H1 (cell line): Measurements from ENCODE around the gene MAIP1. TPM values are rescaled to one million over a fixed set of nuclear protein-coding genes. Genes with fewer than 3 reads are reported as not detected.

Source experiments
- CTCF ChIA-PET: fragments of 300-600 bp; sonication (Branson Sonifier 250); formaldehyde crosslinking; loops from one replicate; lab custom pipeline; 2021; ENCODE audit not compliant: partially characterized antibody; lab: Charles Lee
- POLR2A ChIA-PET: fragments of 300-600 bp; sonication (Branson Sonifier 250); formaldehyde crosslinking; loops from one replicate; lab custom pipeline; 2021; ENCODE audit warnings: inconsistent platforms; ENCODE audit not compliant: partially characterized antibody; lab: Charles Lee
- DNase-seq, 2 experiments: peaks; one replicate each; pipeline versions ENCODE4 v3.0.0 to v3.0.0-alpha.2; 2010 to 2022; ENCODE audit warnings: low spot score in 2 of 2, low read depth in 1 of 2, mixed read lengths in 1 of 2
- FAIRE-seq: peaks from 2 replicates; lab custom pipeline; 2011; peaks lifted over from hg19 to GRCh38; lab: Jason Lieb, UNC
- H2AFZ ChIP-seq: 2 replicates; pipeline ENCODE4 v1.8.1; 2012; ENCODE audit warnings: low read length, inconsistent platforms
- H2AK5ac ChIP-seq: 2 replicates; pipeline ENCODE4 v1.6.1; 2013; ENCODE audit warnings: low read depth, low read length
- H2BK120ac ChIP-seq: replicated peaks from 2 replicates; pipeline ENCODE3; 2013; ENCODE audit warnings: low read depth, low read length, inconsistent platforms
- H2BK12ac ChIP-seq: 2 replicates; pipeline ENCODE4 v1.6.1; 2013; ENCODE audit warnings: low read depth, low read length
- H2BK15ac ChIP-seq: 2 replicates; pipeline ENCODE4 v1.6.1; 2013; ENCODE audit warnings: low read length
- H2BK20ac ChIP-seq: 2 replicates; pipeline ENCODE4 v1.6.1; 2013; ENCODE audit warnings: low read length
- H2BK5ac ChIP-seq: 2 replicates; pipeline ENCODE4 v1.6.1; 2013; ENCODE audit warnings: low read depth, low read length
- H3K14ac ChIP-seq: 2 replicates; pipeline ENCODE4 v1.6.1; 2013; ENCODE audit warnings: inconsistent platforms; ENCODE audit not compliant: insufficient read length
- H3K18ac ChIP-seq: 2 replicates; pipeline ENCODE4 v1.6.1; 2013; ENCODE audit warnings: low read length; ENCODE audit errors: extremely low read depth
- H3K23ac ChIP-seq: 2 replicates; pipeline ENCODE4 v1.6.1; 2013; ENCODE audit warnings: inconsistent platforms; ENCODE audit not compliant: insufficient read length
- H3K23me2 ChIP-seq: 2 replicates; pipeline ENCODE4 v1.6.1; 2013; ENCODE audit warnings: low read depth, low read length
- H3K27ac ChIP-seq: 2 replicates; pipeline ENCODE4 v1.6.1; 2011; ENCODE audit warnings: low read depth, low read length, inconsistent platforms
- H3K27me3 ChIP-seq, 4 experiments: replicated peaks in 1 of 4; 1 replicate in 1 of 4; 2 replicates in 3 of 4; pipeline versions ENCODE4 v1.6.1 to v1.8.1; 2011 to 2013; ENCODE audit warnings: low read length in 3 of 4, mild to moderate bottlenecking in 3 of 4, inconsistent platforms in 2 of 4, mixed read lengths in 2 of 4, moderate library complexity in 1 of 4; ENCODE audit not compliant: control insufficient read depth in 3 of 4, insufficient read depth in 3 of 4; ENCODE audit errors: extremely low read depth in 1 of 4
- H3K36me3 ChIP-seq, 4 experiments: 2 replicates each; pipeline versions ENCODE4 v1.6.1 to v1.8.1; 2011 to 2013; ENCODE audit warnings: mild to moderate bottlenecking in 4 of 4, low read length in 3 of 4, moderate library complexity in 2 of 4, control low read depth in 1 of 4, inconsistent platforms in 1 of 4; ENCODE audit not compliant: insufficient read depth in 4 of 4, control insufficient read depth in 2 of 4
- H3K4ac ChIP-seq: replicated peaks from 2 replicates; pipeline ENCODE3; 2013; ENCODE audit warnings: low read length, low read depth, mixed read lengths, inconsistent platforms; ENCODE audit not compliant: insufficient read length
- H3K4me1 ChIP-seq, 4 experiments: replicated peaks in 1 of 4; 1 replicate in 1 of 4; 2 replicates in 3 of 4; pipeline versions ENCODE4 v1.6.1 to v1.8.1; 2011 to 2013; ENCODE audit warnings: low read length in 3 of 4, inconsistent platforms in 2 of 4, mixed read lengths in 1 of 4; ENCODE audit not compliant: insufficient read depth in 4 of 4, control insufficient read depth in 3 of 4
- H3K4me2 ChIP-seq, 2 experiments: 2 replicates each; pipeline versions ENCODE4 v1.6.1 to v1.8.1; 2011 to 2013; ENCODE audit warnings: low read depth in 2 of 2, low read length in 2 of 2, control low read depth in 1 of 2, inconsistent platforms in 1 of 2, mild to moderate bottlenecking in 1 of 2; ENCODE audit not compliant: insufficient read depth in 1 of 2
- H3K4me3 ChIP-seq, 4 experiments: fragments of 200-600, 300-600 bp in 1 of 4; sonication (generic), shearing (Covaris generic), sonication (Bioruptor Twin) in 1 of 4; 2 replicates each; pipeline versions ENCODE4 v1.5.1 to v1.8.1; 2011 to 2016; ENCODE audit warnings: low read length in 4 of 4, low read depth in 3 of 4, control low read depth in 2 of 4, inconsistent platforms in 2 of 4, mild to moderate bottlenecking in 2 of 4, mixed read lengths in 1 of 4, moderate library complexity in 1 of 4; ENCODE audit not compliant: insufficient read depth in 2 of 4; ENCODE audit errors: extremely low read depth in 1 of 4
- H3K56ac ChIP-seq: replicated peaks from 2 replicates; pipeline ENCODE3; 2013; ENCODE audit warnings: low read depth, mild to moderate bottlenecking, mixed read lengths, low read length, inconsistent platforms; ENCODE audit not compliant: insufficient read length
- H3K79me1 ChIP-seq: 2 replicates; pipeline ENCODE4 v1.6.1; 2013; ENCODE audit warnings: low read depth, low read length, control low read depth
- H3K79me2 ChIP-seq, 2 experiments: 2 replicates each; pipeline versions ENCODE4 v1.6.1 to v1.8.1; 2012 to 2013; ENCODE audit warnings: low read length in 2 of 2, mild to moderate bottlenecking in 2 of 2, inconsistent platforms in 1 of 2; ENCODE audit not compliant: insufficient read depth in 2 of 2, control insufficient read depth in 1 of 2
- H3K9ac ChIP-seq, 4 experiments: replicated peaks in 1 of 4; 1 replicate in 1 of 4; 2 replicates in 3 of 4; pipeline versions ENCODE4 v1.6.1 to v1.8.1; 2011 to 2013; ENCODE audit warnings: low read depth in 3 of 4, low read length in 3 of 4, control low read depth in 2 of 4, mild to moderate bottlenecking in 2 of 4, moderate library complexity in 2 of 4, inconsistent platforms in 1 of 4; ENCODE audit errors: extremely low read depth in 1 of 4
- H3K9me3 ChIP-seq, 2 experiments: 2 replicates each; pipeline versions ENCODE4 v1.6.1 to v1.8.1; 2012 to 2013; ENCODE audit warnings: mild to moderate bottlenecking in 2 of 2, moderate library complexity in 2 of 2, control low read depth in 1 of 2, inconsistent platforms in 1 of 2, low read depth in 1 of 2, low read length in 1 of 2, mixed read lengths in 1 of 2; ENCODE audit not compliant: insufficient read depth in 2 of 2
- H4K20me1 ChIP-seq, 2 experiments: replicated peaks in 1 of 2; 2 replicates each; pipeline versions ENCODE3 to v1.8.1; 2011 to 2013; ENCODE audit warnings: inconsistent platforms in 2 of 2, low read length in 2 of 2, mild to moderate bottlenecking in 1 of 2; ENCODE audit not compliant: insufficient read depth in 2 of 2, control insufficient read depth in 1 of 2
- H4K5ac ChIP-seq: 2 replicates; pipeline ENCODE4 v1.6.1; 2013; ENCODE audit warnings: low read length, low read depth, mixed read lengths, inconsistent platforms; ENCODE audit not compliant: insufficient read length
- H4K8ac ChIP-seq: 2 replicates; pipeline ENCODE4 v1.8.0; 2013; ENCODE audit warnings: mild to moderate bottlenecking, moderate library complexity, low read length, inconsistent platforms; ENCODE audit not compliant: insufficient read depth; ENCODE audit errors: extremely low read depth
- H4K91ac ChIP-seq: replicated peaks from 2 replicates; pipeline ENCODE3; 2013; ENCODE audit warnings: low read length, mixed read lengths, inconsistent platforms; ENCODE audit not compliant: insufficient read length
- CEBPB ChIP-seq: IDR thresholded peaks from 2 replicates; pipeline ENCODE4 v1.6.1; 2012; ENCODE audit warnings: low read depth, low read length
- CHD1 ChIP-seq: IDR thresholded peaks from 2 replicates; pipeline ENCODE4 v1.6.1; 2012; ENCODE audit warnings: low read depth, low read length, improper control_type of control experiment
- JUND ChIP-seq: IDR thresholded peaks from 2 replicates; pipeline ENCODE4 v1.6.1; 2011; ENCODE audit warnings: mild to moderate bottlenecking, improper control_type of control experiment, low read length
- NANOG ChIP-seq: IDR thresholded peaks from 2 replicates; pipeline ENCODE4 v1.6.1; 2011; ENCODE audit warnings: low read length, low read depth, mild to moderate bottlenecking, inconsistent platforms; ENCODE audit not compliant: insufficient read depth, poor library complexity, severe bottlenecking
- RFX5 ChIP-seq: IDR thresholded peaks from 2 replicates; pipeline ENCODE4 v1.6.1; 2011; ENCODE audit warnings: low read depth, low read length, improper control_type of control experiment, borderline replicate concordance
- TAF1 ChIP-seq: IDR thresholded peaks from 2 replicates; pipeline ENCODE4 v1.6.1; 2011; ENCODE audit warnings: mild to moderate bottlenecking, low read depth, low read length
- YY1 ChIP-seq: IDR thresholded peaks from 2 replicates; pipeline ENCODE4 v1.6.1; 2011; ENCODE audit warnings: low read depth, mild to moderate bottlenecking, low read length
- WGBS, 2 experiments: shearing (Covaris generic) in 1 of 2; methylation state at CpG; one replicate each; pipeline versions ENCODE4 v1.1.6 to v1.1.7; 2013 to 2015; ENCODE audit warnings: low lambda C conversion rate in 2 of 2, mixed read lengths in 2 of 2, inconsistent platforms in 1 of 2, low coverage in 1 of 2, missing lambda C conversion rate in 1 of 2; ENCODE audit not compliant: insufficient replicate concordance in 2 of 2, insufficient coverage in 1 of 2, insufficient read length in 1 of 2; ENCODE audit errors: extremely low coverage in 1 of 2, missing lambda C conversion rate in 1 of 2; 5-methylcytosine and 5-hydroxymethylcytosine counted together
- polyA plus RNA-seq, 7 experiments: library from polyadenylated mRNA; depleted of rRNA in 3 of 7; stranded (reverse) in 5 of 7; unstranded in 2 of 7; fragments of >200 nt in 5 of 7; fragments of 200-250 nt in 2 of 7; gene quantifications; 1 replicate in 5 of 7; 2 replicates in 1 of 7; 4 replicates in 1 of 7; pipeline versions ENCODE4 v1.2.1 to v1.2.3, GENCODE V29; 2011 to 2013; ENCODE audit warnings: missing spikeins in 2 of 7, mixed read lengths in 2 of 7
- total RNA-seq: library from RNA; stranded (reverse); fragmentation: NEBNext Ultra II Directional; extraction: Animal tissue kit (Norgen Biotek cat#: 25700); gene quantifications from 2 replicates; pipeline ENCODE4 v1.2.1, GENCODE V29; 2021
- TF ChIP-seq, protein P1 (sequence below): IDR thresholded peaks from 2 replicates; pipeline ENCODE4 v1.6.1; 2011; ENCODE audit warnings: low read length, improper control_type of control experiment
- TF ChIP-seq, protein P2 (sequence below), 3 experiments: IDR thresholded peaks; 1 replicate in 2 of 3; 2 replicates in 1 of 3; pipeline versions ENCODE4 v1.5.1 to v1.6.1; 2011; ENCODE audit warnings: low read length in 3 of 3, mild to moderate bottlenecking in 3 of 3, inconsistent platforms in 2 of 3, low read depth in 1 of 3, moderate library complexity in 1 of 3; ENCODE audit not compliant: insufficient read depth in 1 of 3; ENCODE audit errors: control extremely low read depth in 1 of 3

The MAIP1 gene
- total and polyA plus RNA-seq, 2 of the 8 experiments (the other 6 are each of a cell fraction or from before 2014, with no cell fraction given), result 23.2 to 28.5 TPM

DNA sequence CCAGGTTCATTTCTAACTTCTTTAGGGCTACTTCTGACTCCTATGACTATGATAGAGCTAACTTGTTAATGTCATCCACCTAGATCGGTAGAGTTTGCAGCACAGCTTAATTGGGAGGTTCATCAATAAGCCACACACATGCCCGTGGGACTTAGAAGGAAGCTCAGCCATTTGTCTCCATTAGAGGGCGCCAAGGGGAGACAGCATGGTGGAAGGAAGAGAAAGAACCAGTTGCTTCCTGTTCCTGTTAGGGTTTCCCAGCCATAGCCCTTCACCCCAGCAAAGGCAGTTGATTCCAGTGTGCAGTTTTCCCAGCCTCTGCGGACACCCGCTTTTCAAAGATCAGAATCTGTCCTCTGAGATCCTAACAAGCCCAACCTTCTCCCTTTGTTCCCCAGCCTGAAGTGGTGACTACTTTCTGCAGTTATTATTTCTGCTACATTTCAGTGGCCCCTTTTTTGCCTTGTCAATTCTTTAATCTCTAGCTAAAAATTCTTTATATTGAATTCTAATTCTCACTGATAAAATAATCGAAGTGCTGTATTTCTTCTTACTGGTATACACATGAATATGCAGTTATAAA lies 30.3 kb downstream of the MAIP1 start:
- Histone ChIP-seq H3K4me2 (no peak overlapping the region), H2AK5ac (no peak overlapping the region), H4K8ac (no peak overlapping the region), H4K91ac (peak overlapping the region; percentile 79), H3K9me3 (no peaks in the 10 kb centered on the region), H3K4me1 (peaks cover 0 to 16% (median 10%) of the 10 kb centered on the region in 4 experiments; a peak in 5 of 7 replicates), H3K56ac (no peak overlapping the region), H2BK12ac (no peak overlapping the region), H4K20me1 (no peaks in the 10 kb centered on the region), H3K9ac (no peak overlapping the region), H3K4me3 (no peak overlapping the region), H3K23me2 (no peaks in the 10 kb centered on the region), H3K36me3 (no peaks in the 10 kb centered on the region), H4K5ac (no peak overlapping the region), H2AFZ (0 out of 2 replicates have a peak overlapping the region, but pooled peaks have one; percentile 52), H3K23ac (no peak overlapping the region), H2BK120ac (no peak overlapping the region), H3K27ac (no peak overlapping the region), H3K79me1 (no peaks in the 10 kb centered on the region), H2BK20ac (no peak overlapping the region), H3K27me3 (no peaks in the 10 kb centered on the region), H3K14ac (no peak overlapping the region), H3K79me2 (no peaks in the 10 kb centered on the region), H3K4ac (peak overlapping the region; percentile 27), H2BK5ac (no peak overlapping the region), H2BK15ac (no peak overlapping the region), H3K18ac (no peak overlapping the region)
- ChIA-PET POLR2A (interaction anchor here (1.2 to 1.3 kb wide), 2 partner anchors 119 to 337 kb away, joined by 3 to 5 read pairs; no protein-coding TSS in a partner anchor), CTCF (interaction anchor here (0.6 to 3.7 kb wide), 53 partner anchors 10 to 728 kb away, joined by 3 to 20 read pairs (median 4); partner anchors contain the start of genes SGO2 and SPATS2L)
- WGBS, 2 experiments, result 69% methylated on average over 6 of the region's 6 CpGs; no CpG with 5 or more reads in 1 of the 2 experiments
- DNase-seq, result peak; percentile 25 to 75
- FAIRE-seq, result peak; percentile 96
- TF ChIP-seq NANOG (no peak), JUND (0 out of 2 replicates have a peak, but pooled peaks have one; percentile 20), TAF1 (no peak), CEBPB (no peak), YY1 (peak; percentile 83), RFX5 (no peak), CHD1 (no peak)
- TF ChIP-seq, protein P1, sequence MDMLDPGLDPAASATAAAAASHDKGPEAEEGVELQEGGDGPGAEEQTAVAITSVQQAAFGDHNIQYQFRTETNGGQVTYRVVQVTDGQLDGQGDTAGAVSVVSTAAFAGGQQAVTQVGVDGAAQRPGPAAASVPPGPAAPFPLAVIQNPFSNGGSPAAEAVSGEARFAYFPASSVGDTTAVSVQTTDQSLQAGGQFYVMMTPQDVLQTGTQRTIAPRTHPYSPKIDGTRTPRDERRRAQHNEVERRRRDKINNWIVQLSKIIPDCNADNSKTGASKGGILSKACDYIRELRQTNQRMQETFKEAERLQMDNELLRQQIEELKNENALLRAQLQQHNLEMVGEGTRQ, result no peak
- TF ChIP-seq, protein P2, sequence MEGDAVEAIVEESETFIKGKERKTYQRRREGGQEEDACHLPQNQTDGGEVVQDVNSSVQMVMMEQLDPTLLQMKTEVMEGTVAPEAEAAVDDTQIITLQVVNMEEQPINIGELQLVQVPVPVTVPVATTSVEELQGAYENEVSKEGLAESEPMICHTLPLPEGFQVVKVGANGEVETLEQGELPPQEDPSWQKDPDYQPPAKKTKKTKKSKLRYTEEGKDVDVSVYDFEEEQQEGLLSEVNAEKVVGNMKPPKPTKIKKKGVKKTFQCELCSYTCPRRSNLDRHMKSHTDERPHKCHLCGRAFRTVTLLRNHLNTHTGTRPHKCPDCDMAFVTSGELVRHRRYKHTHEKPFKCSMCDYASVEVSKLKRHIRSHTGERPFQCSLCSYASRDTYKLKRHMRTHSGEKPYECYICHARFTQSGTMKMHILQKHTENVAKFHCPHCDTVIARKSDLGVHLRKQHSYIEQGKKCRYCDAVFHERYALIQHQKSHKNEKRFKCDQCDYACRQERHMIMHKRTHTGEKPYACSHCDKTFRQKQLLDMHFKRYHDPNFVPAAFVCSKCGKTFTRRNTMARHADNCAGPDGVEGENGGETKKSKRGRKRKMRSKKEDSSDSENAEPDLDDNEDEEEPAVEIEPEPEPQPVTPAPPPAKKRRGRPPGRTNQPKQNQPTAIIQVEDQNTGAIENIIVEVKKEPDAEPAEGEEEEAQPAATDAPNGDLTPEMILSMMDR (IDR thresholded peaks at IDR 0.05; ENCODE audit: control extremely low read depth in 1 of 3, insufficient read depth in 1 of 3, low read depth in 1 of 3, low read length in 3 of 3), result peak; percentile 65 to 96 (median 70)
